Endothelial cell of umbilical vein (primary cell): Measurements from ENCODE around the gene UBFD1. TPM values are rescaled to one million over a fixed set of nuclear protein-coding genes. Genes with fewer than 3 reads are reported as not detected.

ENCODE experiments used
- BruUV-seq: library from RNA; stranded (reverse); fragments of 400-500 nt; replicated peaks from 2 replicates; lab custom pipeline; 2021; lab: Mats Ljungman, UMichigan
- CTCF ChIA-PET: fragments of 300-600, 350-600 bp; sonication (Branson Sonifier 250); formaldehyde crosslinking; loops from one replicate; lab custom pipeline; 2021; ENCODE audit warnings: antibody characterized with exemption, inconsistent platforms; lab: Charles Lee
- POLR2A ChIA-PET: fragments of 300-600, 350-600 bp; sonication (Branson Sonifier 250); formaldehyde crosslinking; loops from one replicate; lab custom pipeline; 2021; ENCODE audit warnings: antibody characterized with exemption, inconsistent platforms; lab: Charles Lee
- DNase-seq: peaks from one replicate; pipeline ENCODE4 v3.0.0-alpha.2; 2011; ENCODE audit warnings: low read depth, low spot score
- FAIRE-seq: peaks from 2 replicates; lab custom pipeline; 2011; peaks lifted over from hg19 to GRCh38; lab: Jason Lieb, UNC
- H2AFZ ChIP-seq: 2 replicates; pipeline ENCODE4 v1.6.0; 2012; ENCODE audit warnings: low read depth, low read length, control low read depth, inconsistent platforms
- H3K27ac ChIP-seq: 2 replicates; pipeline ENCODE4 v1.5.1; 2011; ENCODE audit warnings: low read depth, mild to moderate bottlenecking, control low read depth, low read length, moderate library complexity; ENCODE audit not compliant: insufficient read depth
- H3K27me3 ChIP-seq, 2 experiments: 2 replicates each; pipeline versions ENCODE4 v1.6.0 to v1.6.1; 2011; ENCODE audit warnings: low read length in 2 of 2, mixed read lengths in 1 of 2; ENCODE audit not compliant: control insufficient read depth in 2 of 2, insufficient read depth in 2 of 2
- H3K36me3 ChIP-seq, 2 experiments: 2 replicates in 1 of 2; 3 replicates in 1 of 2; pipeline ENCODE4 v1.5.1; 2011; ENCODE audit warnings: low read length in 2 of 2, mild to moderate bottlenecking in 1 of 2, moderate library complexity in 1 of 2; ENCODE audit not compliant: control insufficient read depth in 2 of 2, insufficient read depth in 2 of 2; ENCODE audit errors: extremely low read depth in 1 of 2
- H3K4me1 ChIP-seq: 3 replicates; pipeline ENCODE4 v1.5.1; 2011; ENCODE audit warnings: mild to moderate bottlenecking, low read length; ENCODE audit not compliant: control insufficient read depth, insufficient read depth; ENCODE audit errors: extremely low read depth
- H3K4me2 ChIP-seq: 2 replicates; pipeline ENCODE4 v1.6.1; 2011; ENCODE audit warnings: low read length, control low read depth, mixed read lengths; ENCODE audit not compliant: insufficient read depth
- H3K4me3 ChIP-seq, 3 experiments: fragments of 200-600 bp in 1 of 3; sonication (generic), shearing (Covaris generic) in 1 of 3; replicated peaks in 1 of 3; 2 replicates each; pipeline ENCODE4 v1.5.1; 2011 to 2016; ENCODE audit warnings: control low read depth in 3 of 3, low read length in 3 of 3, mild to moderate bottlenecking in 2 of 3, inconsistent platforms in 1 of 3, low read depth in 1 of 3, moderate library complexity in 1 of 3; ENCODE audit not compliant: insufficient read depth in 1 of 3
- H3K79me2 ChIP-seq: 2 replicates; pipeline ENCODE4 v1.6.0; 2012; ENCODE audit warnings: low read length, inconsistent platforms; ENCODE audit not compliant: control insufficient read depth, insufficient read depth
- H3K9ac ChIP-seq: replicated peaks from 2 replicates; pipeline ENCODE3; 2011; ENCODE audit warnings: low read length, control low read depth; ENCODE audit not compliant: insufficient read depth; ENCODE audit errors: extremely low read depth
- H3K9me1 ChIP-seq: replicated peaks from 3 replicates; pipeline ENCODE4 v1.6.0; 2011; ENCODE audit warnings: mild to moderate bottlenecking, low read length; ENCODE audit not compliant: control insufficient read depth, insufficient read depth; ENCODE audit errors: extremely low read depth
- H3K9me3 ChIP-seq: replicated peaks from 2 replicates; pipeline ENCODE4 v1.5.1; 2012; ENCODE audit warnings: low read length, inconsistent platforms; ENCODE audit not compliant: control insufficient read depth, insufficient read depth
- H4K20me1 ChIP-seq: replicated peaks from 2 replicates; pipeline ENCODE3; 2011; ENCODE audit warnings: mild to moderate bottlenecking, low read length; ENCODE audit not compliant: control insufficient read depth, insufficient read depth; ENCODE audit errors: extremely low read depth
- EZH2 ChIP-seq: IDR thresholded peaks from 2 replicates; pipeline ENCODE4 v1.6.1; 2012; ENCODE audit warnings: borderline replicate concordance, low read depth, mild to moderate bottlenecking, moderate library complexity, low read length, inconsistent platforms; ENCODE audit not compliant: severe bottlenecking
- FOS ChIP-seq: IDR thresholded peaks from 2 replicates; pipeline ENCODE4 v1.6.1; 2011; ENCODE audit warnings: mild to moderate bottlenecking, low read length, moderate library complexity, borderline replicate concordance; ENCODE audit not compliant: insufficient read depth
- GATA2 ChIP-seq: IDR thresholded peaks from 2 replicates; pipeline ENCODE4 v1.7.0; 2011; ENCODE audit warnings: low read depth, mild to moderate bottlenecking, moderate library complexity, mixed read lengths, low read length; ENCODE audit not compliant: insufficient read length, insufficient read depth
- JUN ChIP-seq: IDR thresholded peaks from 2 replicates; pipeline ENCODE4 v1.6.1; 2011; ENCODE audit warnings: borderline replicate concordance, low read depth; ENCODE audit not compliant: insufficient read length, insufficient read depth
- MYC ChIP-seq: IDR thresholded peaks from one replicate; pipeline ENCODE4 v1.6.1; 2011; ENCODE audit warnings: mild to moderate bottlenecking, low read depth, low read length
- POLR2A ChIP-seq: IDR thresholded peaks from 2 replicates; pipeline ENCODE4 v1.6.1; 2012; ENCODE audit warnings: low read depth, mild to moderate bottlenecking, control low read depth, low read length
- POLR2AphosphoS5 ChIP-seq: IDR thresholded peaks from 2 replicates; pipeline ENCODE4 v1.6.1; 2012; ENCODE audit warnings: low read depth, mild to moderate bottlenecking, control low read depth, low read length, moderate library complexity; ENCODE audit not compliant: insufficient read depth
- dilution Hi-C: fragments of 300-500 bp; cut with MboI; formaldehyde crosslinking; loops from one replicate; pipeline ENCODE4 v1.15.0; 2019; ENCODE audit warnings: low sequenced_read_pairs; ENCODE audit not compliant: extremely low pct_ligation_motif_present
- intact Hi-C: fragments of 100-400 bp; cut with micrococcal nuclease; formaldehyde crosslinking; loops from one replicate; pipeline ENCODE4 v1.10.0; 2022
- polyA plus RNA-seq, 4 experiments: library from polyadenylated mRNA; depleted of rRNA in 3 of 4; stranded (reverse) in 3 of 4; unstranded in 1 of 4; fragments of >200 nt; gene quantifications; 2 replicates each; pipeline versions ENCODE4 v1.2.1 to v1.2.3, GENCODE V29; 2011 to 2012; ENCODE audit warnings: missing spikeins in 1 of 4
- total RNA-seq: library from RNA; stranded (reverse); gene quantifications from 2 replicates; pipeline ENCODE4 v1.2.3, GENCODE V29; 2021
- TF ChIP-seq, protein P1 (sequence below): IDR thresholded peaks from 2 replicates; pipeline ENCODE4 v1.6.1; 2011; ENCODE audit not compliant: insufficient read depth, insufficient read length
- TF ChIP-seq, protein P2 (sequence below), 2 donors: IDR thresholded peaks; 1 replicate in 1 of 2; 2 replicates in 1 of 2; pipeline ENCODE4 v1.5.1; 2011; ENCODE audit warnings: low read length in 2 of 2, mild to moderate bottlenecking in 2 of 2, moderate library complexity in 2 of 2, control low read depth in 1 of 2, inconsistent platforms in 1 of 2, low read depth in 1 of 2; ENCODE audit not compliant: insufficient read depth in 1 of 2; ENCODE audit errors: extremely low read depth in 1 of 2

UBFD1 gene
- total and polyA plus RNA-seq, 2 donors (not counting 3 experiments of a cell fraction or from before 2014, with no cell fraction given): 50.0 to 69.9 TPM

DNA sequence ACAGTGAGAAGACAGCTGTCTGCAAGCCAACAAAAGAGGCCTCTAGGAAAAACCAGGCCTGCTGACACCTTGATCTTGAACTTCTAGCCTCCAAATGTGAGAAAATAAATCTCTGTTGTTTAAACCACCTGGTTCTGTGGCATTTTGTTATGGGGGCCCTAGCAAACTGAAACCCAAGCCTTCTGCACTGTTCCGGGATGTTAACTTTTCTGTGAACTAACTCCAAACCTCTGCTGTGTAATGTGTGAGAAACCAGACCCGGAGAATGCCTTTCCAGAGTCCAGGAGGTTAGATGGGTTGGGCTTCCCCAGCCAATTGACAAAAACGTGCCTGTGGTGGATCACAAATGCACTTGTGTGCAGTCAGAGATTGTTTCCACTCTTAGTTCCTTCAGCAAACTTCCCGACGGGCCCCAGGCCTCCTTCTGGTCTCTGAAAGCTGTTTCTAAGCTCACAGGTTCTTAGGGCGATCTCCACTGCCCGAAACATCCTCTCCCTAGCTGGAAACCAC, 33.6 kb upstream of the UBFD1 start:
- TF ChIP-seq GATA2: no peak
- no peak for TF ChIP-seq POLR2A
- TF ChIP-seq MYC: no peak
- no peak for TF ChIP-seq JUN
- no peak for TF ChIP-seq POLR2AphosphoS5
- no peak for TF ChIP-seq FOS
- TF ChIP-seq, protein P1, sequence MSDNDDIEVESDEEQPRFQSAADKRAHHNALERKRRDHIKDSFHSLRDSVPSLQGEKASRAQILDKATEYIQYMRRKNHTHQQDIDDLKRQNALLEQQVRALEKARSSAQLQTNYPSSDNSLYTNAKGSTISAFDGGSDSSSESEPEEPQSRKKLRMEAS: no peak
- TF ChIP-seq, protein P2, sequence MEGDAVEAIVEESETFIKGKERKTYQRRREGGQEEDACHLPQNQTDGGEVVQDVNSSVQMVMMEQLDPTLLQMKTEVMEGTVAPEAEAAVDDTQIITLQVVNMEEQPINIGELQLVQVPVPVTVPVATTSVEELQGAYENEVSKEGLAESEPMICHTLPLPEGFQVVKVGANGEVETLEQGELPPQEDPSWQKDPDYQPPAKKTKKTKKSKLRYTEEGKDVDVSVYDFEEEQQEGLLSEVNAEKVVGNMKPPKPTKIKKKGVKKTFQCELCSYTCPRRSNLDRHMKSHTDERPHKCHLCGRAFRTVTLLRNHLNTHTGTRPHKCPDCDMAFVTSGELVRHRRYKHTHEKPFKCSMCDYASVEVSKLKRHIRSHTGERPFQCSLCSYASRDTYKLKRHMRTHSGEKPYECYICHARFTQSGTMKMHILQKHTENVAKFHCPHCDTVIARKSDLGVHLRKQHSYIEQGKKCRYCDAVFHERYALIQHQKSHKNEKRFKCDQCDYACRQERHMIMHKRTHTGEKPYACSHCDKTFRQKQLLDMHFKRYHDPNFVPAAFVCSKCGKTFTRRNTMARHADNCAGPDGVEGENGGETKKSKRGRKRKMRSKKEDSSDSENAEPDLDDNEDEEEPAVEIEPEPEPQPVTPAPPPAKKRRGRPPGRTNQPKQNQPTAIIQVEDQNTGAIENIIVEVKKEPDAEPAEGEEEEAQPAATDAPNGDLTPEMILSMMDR (IDR thresholded peaks at IDR 0.05; ENCODE audit: extremely low read depth in 1 of 2, insufficient read depth in 1 of 2, low read depth in 1 of 2, low read length in 2 of 2): no peak
- TF ChIP-seq EZH2: no peak
- POLR2A ChIA-PET: no interaction called here
- no peak overlapping the region for H2AFZ ChIP-seq
- H3K36me3 ChIP-seq: peaks cover 0 to 15% of the 10 kb centered on the region in 2 experiments
- H3K4me1 ChIP-seq: peaks cover 3% of the 10 kb centered on the region
- FAIRE-seq (no peak), DNase-seq (no peak)
- dilution Hi-C loops: no loop called here
- BruUV-seq: no TSS peak
- no peaks in the 10 kb centered on the region for H3K9me3 ChIP-seq
- H3K79me2 ChIP-seq: no peaks in the 10 kb centered on the region
- H3K27ac ChIP-seq: no peak overlapping the region
- H3K9me1 ChIP-seq: no peaks in the 10 kb centered on the region
- no peak overlapping the region for H3K4me3 ChIP-seq
- intact Hi-C loops: no loop called here
- H3K27me3 ChIP-seq: no peaks in the 10 kb centered on the region
- no peaks in the 10 kb centered on the region for H4K20me1 ChIP-seq
- CTCF ChIA-PET: interaction anchor here (0.8 kb wide), 1 partner anchor 10 kb away, joined by 3 read pairs; no protein-coding TSS in a partner anchor
- no peak overlapping the region for H3K4me2 ChIP-seq
- no peak overlapping the region for H3K9ac ChIP-seq
